ENCODE results near the gene PADI2. TPM values are rescaled to one million over a fixed set of nuclear protein-coding genes. Genes with fewer than 3 reads are reported as not detected.

PADI2 gene
- total and polyA plus RNA-seq, 9 of the 15 experiments (the other 6 are each of a cell fraction or from before 2014, with no cell fraction given): 0.01 to 0.11 (median 0.01) TPM; not detected in 5

GRCh38 chr1:17156108-17156507 is 36.9 kb upstream of the PADI2 start (continued):
- TF ChIP-seq PBX2 (CRISPR knock-in tag; IDR thresholded peaks at IDR 0.05; ENCODE audit: low read depth) (no peak), PBX2 (tag; conservative IDR thresholded peaks at IDR 0.05; ENCODE audit: low read depth) (no peak), ZNF445 (CRISPR knock-in tag; IDR thresholded peaks at IDR 0.05; ENCODE audit: low read depth) (no peak), CBFA2T2 (conservative IDR thresholded peaks at IDR 0.05) (no peak), RCOR1 (IDR thresholded peaks at IDR 0.05; ENCODE audit: borderline replicate concordance in 1 of 2, low read depth in 2 of 2, low read length in 2 of 2) (no peak), ZKSCAN1 (IDR thresholded peaks at IDR 0.05; ENCODE audit: low read depth, low read length) (no peak), SMARCA4 (IDR thresholded peaks at IDR 0.05) (no peak), TAL1 (IDR thresholded peaks at IDR 0.05) (no peak), UBTF (IDR thresholded peaks at IDR 0.05; ENCODE audit: borderline replicate concordance in 1 of 2, low read depth in 2 of 2, low read length in 2 of 2) (no peak)
- TF ChIP-seq, protein P1, sequence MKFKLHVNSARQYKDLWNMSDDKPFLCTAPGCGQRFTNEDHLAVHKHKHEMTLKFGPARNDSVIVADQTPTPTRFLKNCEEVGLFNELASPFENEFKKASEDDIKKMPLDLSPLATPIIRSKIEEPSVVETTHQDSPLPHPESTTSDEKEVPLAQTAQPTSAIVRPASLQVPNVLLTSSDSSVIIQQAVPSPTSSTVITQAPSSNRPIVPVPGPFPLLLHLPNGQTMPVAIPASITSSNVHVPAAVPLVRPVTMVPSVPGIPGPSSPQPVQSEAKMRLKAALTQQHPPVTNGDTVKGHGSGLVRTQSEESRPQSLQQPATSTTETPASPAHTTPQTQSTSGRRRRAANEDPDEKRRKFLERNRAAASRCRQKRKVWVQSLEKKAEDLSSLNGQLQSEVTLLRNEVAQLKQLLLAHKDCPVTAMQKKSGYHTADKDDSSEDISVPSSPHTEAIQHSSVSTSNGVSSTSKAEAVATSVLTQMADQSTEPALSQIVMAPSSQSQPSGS (CRISPR knock-in tag; IDR thresholded peaks at IDR 0.05): no peak
